ENCODE measurements around the gene MARCHF3. TPM values are rescaled to one million over a fixed set of nuclear protein-coding genes. Genes with fewer than 3 reads are reported as not detected.

Gene MARCHF3
- total and polyA plus RNA-seq, 2 of the 13 experiments (the other 11 are each of a cell fraction or from before 2014, with no cell fraction given) = 4.8 to 11.9 TPM

Other genes with a start within 250 kb of the MARCHF3 start
- gene C5orf63, start 42.9 kb upstream of the MARCHF3 start, total RNA-seq (2016; rRNA removed; fragmentation: Illumina TruSeq; extraction: Trizol) = 8.8 and 9.1 TPM in 2 replicates
- 7.5 and 7.9 TPM in 2 replicates for gene C5orf63, start 42.9 kb upstream of the MARCHF3 start, polyA plus RNA-seq (2011; rRNA removed)